Lower lobe of right lung (tissue), 2 donors: Measurements from ENCODE around the gene TIMM44. TPM values are rescaled to one million over a fixed set of nuclear protein-coding genes. Genes with fewer than 3 reads are reported as not detected.

Source experiments
- ATAC-seq, 2 donors: fragments of 200-7000 bp; cut with Tn5 transposase; one replicate each; pipeline ENCODE4 v1.9.1; 2020 to 2022; ENCODE audit warnings: mild to moderate bottlenecking in 2 of 2, moderate library complexity in 2 of 2
- DNase-seq: peaks from one replicate; pipeline ENCODE4 v3.0.0-alpha.2; 2020
- H3K27ac ChIP-seq: fragments of 200-600 bp; one replicate; pipeline ENCODE4 v1.8.0; 2022
- H3K27me3 ChIP-seq: fragments of 200-600 bp; one replicate; pipeline ENCODE4 v1.8.0; 2022; ENCODE audit warnings: low read depth
- H3K36me3 ChIP-seq: fragments of 200-600 bp; one replicate; pipeline ENCODE4 v1.8.0; 2022; ENCODE audit warnings: mild to moderate bottlenecking
- H3K4me1 ChIP-seq: fragments of 200-600 bp; one replicate; pipeline ENCODE4 v1.8.0; 2022
- H3K4me3 ChIP-seq: fragments of 200-600 bp; one replicate; pipeline ENCODE4 v1.8.0; 2022; ENCODE audit warnings: mild to moderate bottlenecking
- H3K9me3 ChIP-seq: fragments of 200-600 bp; one replicate; pipeline ENCODE4 v1.8.0; 2022
- CTCF ChIP-seq: fragments of 200-600 bp; IDR thresholded peaks from one replicate; pipeline ENCODE4 v1.8.0; 2022; ENCODE audit warnings: antibody characterized with exemption, mild to moderate bottlenecking
- intact Hi-C: fragments of 100-400 bp; cut with DNase I; formaldehyde crosslinking; loops from one replicate; pipeline ENCODE4 v1.11.0; 2022
- total RNA-seq: library from RNA; stranded (reverse); fragmentation: NEBNext Ultra II Directional; extraction: Animal tissue kit (Norgen Biotek cat#: 25700); gene quantifications from one replicate; pipeline ENCODE4 v1.2.1, GENCODE V29; 2021
- donor health status: DM: no; HTN: yes; CAD: no; lungs with severe emphysema.

TIMM44 gene
- total RNA-seq, 1 donor from 2014 or later, result 45.2 TPM

GRCh38 chr19:7982103-7982502, 38.6 kb upstream of the TIMM44 start:
- intact Hi-C loops, result no loop called here
- H3K36me3 ChIP-seq, result peaks cover 90% of the 10 kb centered on the region

GRCh38 chr19:7981661-7982060, 38.2 kb upstream of the TIMM44 start:
- ATAC-seq (no peak), DNase-seq (peak; percentile 30)
- intact Hi-C loops, result no loop called here
- peaks cover 94% of the 10 kb centered on the region for H3K36me3 ChIP-seq
- no peak overlapping the region for H3K4me3 ChIP-seq
- no peak for TF ChIP-seq CTCF
- H3K4me1 ChIP-seq, result peaks cover 9% of the 10 kb centered on the region
- no peaks in the 10 kb centered on the region for H3K9me3 ChIP-seq
- H3K27me3 ChIP-seq, result no peaks in the 10 kb centered on the region
- H3K27ac ChIP-seq, result peak overlapping the region; percentile 13

More at GRCh38 chr19:7982103-7982502, 38.6 kb upstream of the TIMM44 start:
- Histone ChIP-seq H3K4me3 (no peak overlapping the region), H3K4me1 (peaks cover 14% of the 10 kb centered on the region), H3K27me3 (no peaks in the 10 kb centered on the region), H3K27ac (peak overlapping the region; percentile 13), H3K9me3 (no peaks in the 10 kb centered on the region)
- no peak for TF ChIP-seq CTCF
- DNase-seq, result peak; percentile 5
- ATAC-seq, result no peak

GRCh38 chr19:7981199-7981598, 37.7 kb upstream of the TIMM44 start:
- no peaks in the 10 kb centered on the region for H3K9me3 ChIP-seq
- H3K4me3 ChIP-seq, result no peak overlapping the region
- H3K27me3 ChIP-seq, result no peaks in the 10 kb centered on the region
- peaks cover 94% of the 10 kb centered on the region for H3K36me3 ChIP-seq
- intact Hi-C loops, result no loop called here
- no peak overlapping the region for H3K27ac ChIP-seq
- peaks cover 5% of the 10 kb centered on the region for H3K4me1 ChIP-seq
- DNase-seq, result peak; percentile 6
- no peak for ATAC-seq
- TF ChIP-seq CTCF, result no peak

- peaks cover 89% of the 10 kb centered on the region for H3K36me3 ChIP-seq
Observed at GRCh38 chr19:7980635-7981121, 37.2 kb upstream of the TIMM44 start.

GRCh38 chr19:7980168-7980567, 36.7 kb upstream of the TIMM44 start:
- no peaks in the 10 kb centered on the region for H3K27me3 ChIP-seq
- no peak for TF ChIP-seq CTCF
- no peak overlapping the region for H3K4me3 ChIP-seq
- no peaks in the 10 kb centered on the region for H3K4me1 ChIP-seq
- H3K9me3 ChIP-seq, result no peaks in the 10 kb centered on the region
- H3K36me3 ChIP-seq, result peaks cover 84% of the 10 kb centered on the region
- no peak overlapping the region for H3K27ac ChIP-seq
- intact Hi-C loops, result no loop called here
- DNase-seq (peak; percentile 24), ATAC-seq (no peak)

More at GRCh38 chr19:7980635-7981121, 37.2 kb upstream of the TIMM44 start:
- Histone ChIP-seq H3K4me1 (no peaks in the 10 kb centered on the region), H3K4me3 (no peak overlapping the region), H3K27ac (no peak overlapping the region), H3K27me3 (no peaks in the 10 kb centered on the region), H3K9me3 (no peaks in the 10 kb centered on the region)
- no peak for TF ChIP-seq CTCF
- intact Hi-C loops, result no loop called here
- DNase-seq, result peak; percentile 44
- no peak for ATAC-seq
